CD4-positive, alpha-beta memory T cell (primary cell): ENCODE measurements around the gene LRSAM1. TPM values are rescaled to one million over a fixed set of nuclear protein-coding genes. Genes with fewer than 3 reads are reported as not detected.

Experiments
- CTCF ChIA-PET: fragments of 350-600 bp; sonication (Branson Sonifier 250); formaldehyde crosslinking; loops from one replicate; lab custom pipeline; 2021; ENCODE audit warnings: inconsistent platforms; ENCODE audit not compliant: partially characterized antibody; lab: Charles Lee
- POLR2A ChIA-PET: fragments of 350-600 bp; sonication (Branson Sonifier 250); formaldehyde crosslinking; loops from one replicate; lab custom pipeline; 2021; ENCODE audit not compliant: partially characterized antibody; lab: Charles Lee
- DNase-seq, 5 donors: peaks; one replicate each; pipeline versions ENCODE4 v3.0.0 to v3.0.0-alpha.2; 2020 to 2022; ENCODE audit warnings: mixed read lengths in 1 of 5
- H3K27ac ChIP-seq: one replicate; pipeline ENCODE4 v1.7.0; 2013; ENCODE audit warnings: low read depth, low read length
- H3K27me3 ChIP-seq: 2 replicates; pipeline ENCODE4 v1.7.0; 2013; ENCODE audit warnings: mild to moderate bottlenecking, low read length, moderate library complexity; ENCODE audit not compliant: insufficient read depth
- H3K36me3 ChIP-seq: 2 replicates; pipeline ENCODE4 v1.7.0; 2013; ENCODE audit warnings: mild to moderate bottlenecking, low read length, moderate library complexity; ENCODE audit not compliant: insufficient read depth
- H3K4me1 ChIP-seq: 2 replicates; pipeline ENCODE4 v1.7.0; 2013; ENCODE audit warnings: mild to moderate bottlenecking, low read length, moderate library complexity; ENCODE audit not compliant: insufficient read depth
- H3K4me3 ChIP-seq, 2 donors: one replicate each; pipeline ENCODE4 v1.7.0; 2013; ENCODE audit warnings: low read length in 2 of 2, mild to moderate bottlenecking in 1 of 2
- H3K9me3 ChIP-seq, 2 donors: one replicate each; pipeline ENCODE4 v1.7.0; 2013; ENCODE audit warnings: low read length in 2 of 2, control low read depth in 1 of 2; ENCODE audit not compliant: control insufficient read depth in 1 of 2
- H3K27ac Mint-ChIP-seq, 7 donors: one replicate each; pipeline ENCODE4 v1.8.0; 2020 to 2021; ENCODE audit warnings: mixed read lengths in 7 of 7, mild to moderate bottlenecking in 6 of 7, inconsistent platforms in 3 of 7, moderate library complexity in 3 of 7
- H3K27me3 Mint-ChIP-seq, 2 donors: one replicate each; pipeline ENCODE4 v1.8.0; 2020 to 2021; ENCODE audit warnings: mixed read lengths in 2 of 2
- H3K36me3 Mint-ChIP-seq, 2 donors: one replicate each; pipeline ENCODE4 v1.8.0; 2020 to 2021; ENCODE audit warnings: mixed read lengths in 2 of 2, inconsistent platforms in 1 of 2, mild to moderate bottlenecking in 1 of 2
- H3K4me1 Mint-ChIP-seq, 4 donors: one replicate each; pipeline ENCODE4 v1.8.0; 2020 to 2021; ENCODE audit warnings: mixed read lengths in 4 of 4, mild to moderate bottlenecking in 1 of 4
- H3K4me3 Mint-ChIP-seq, 8 donors: one replicate each; pipeline ENCODE4 v1.8.0; 2020 to 2021; ENCODE audit warnings: mixed read lengths in 8 of 8, mild to moderate bottlenecking in 7 of 8, moderate library complexity in 6 of 8, inconsistent platforms in 3 of 8
- H3K9me3 Mint-ChIP-seq, 8 donors: one replicate each; pipeline ENCODE4 v1.8.0; 2020 to 2021; ENCODE audit warnings: mixed read lengths in 8 of 8, mild to moderate bottlenecking in 5 of 8, inconsistent platforms in 3 of 8, moderate library complexity in 1 of 8
- intact Hi-C: fragments of 100-400 bp; cut with micrococcal nuclease; formaldehyde crosslinking; loops from one replicate; pipeline ENCODE4 v1.15.1; 2023
- polyA plus RNA-seq, 2 donors: library from polyadenylated mRNA; unstranded; fragments of 300-500 nt; fragmentation: Illumina TruSeq; gene quantifications; one replicate each; pipeline ENCODE4 v1.2.3, GENCODE V29; 2021
- total RNA-seq, 2 experiments: library from RNA; stranded (reverse); gene quantifications; one replicate each; pipeline ENCODE4 v1.2.3, GENCODE V29; 2021

The LRSAM1 gene
- total and polyA plus RNA-seq, 4 experiments from 2014 or later = 4.3 to 31.3 (median 19.9) TPM

GRCh38 chr9:127516835-127517607 lies 65.7 kb downstream of the LRSAM1 start:
- Histone ChIP-seq H3K27ac (no peak overlapping the region), H3K36me3 (no peaks in the 10 kb centered on the region), H3K4me3 (no peak overlapping the region), H3K4me1 (no peaks in the 10 kb centered on the region), H3K9me3 (no peaks in the 10 kb centered on the region), H3K27me3 (no peaks in the 10 kb centered on the region)
- DNase-seq = no peak
- intact Hi-C loops = no loop called here
- CTCF ChIA-PET = interaction anchor here (1.8 kb wide), 1 partner anchor 9 kb away, joined by 7 read pairs; no protein-coding TSS in a partner anchor
- Mint-ChIP-seq H3K4me1 (peaks cover 0 to 8% (median under 1%) of the 10 kb centered on the region in 4 donors), H3K4me3 (no peak overlapping the region), H3K36me3 (peaks cover 21 to 29% of the 10 kb centered on the region in 2 donors), H3K27ac (no peak overlapping the region), H3K27me3 (no peaks in the 10 kb centered on the region), H3K9me3 (peaks cover 0 to 3% (median 0%) of the 10 kb centered on the region in 8 donors)
- POLR2A ChIA-PET = interaction anchor here (0.8 kb wide), 1 partner anchor 67 kb away, joined by 3 read pairs; no protein-coding TSS in a partner anchor

GRCh38 chr9:127517620-127518019 lies 66.3 kb downstream of the LRSAM1 start:
- Mint-ChIP-seq H3K9me3 (peaks cover 0 to 3% (median 0%) of the 10 kb centered on the region in 8 donors), H3K27ac (no peak overlapping the region), H3K27me3 (no peaks in the 10 kb centered on the region), H3K36me3 (peaks cover 25 to 29% of the 10 kb centered on the region in 2 donors), H3K4me3 (no peak overlapping the region), H3K4me1 (peaks cover 0 to 8% (median under 1%) of the 10 kb centered on the region in 4 donors)
- intact Hi-C loops = no loop called here
- Histone ChIP-seq H3K4me3 (no peak overlapping the region), H3K9me3 (no peaks in the 10 kb centered on the region), H3K27me3 (no peaks in the 10 kb centered on the region), H3K36me3 (no peaks in the 10 kb centered on the region), H3K4me1 (no peaks in the 10 kb centered on the region), H3K27ac (no peak overlapping the region)
- POLR2A ChIA-PET = no interaction called here
- CTCF ChIA-PET = no interaction called here
- no peak for DNase-seq

GRCh38 chr9:127518091-127518856 lies 67.0 kb downstream of the LRSAM1 start:
- peaks cover 25 to 26% of the 10 kb centered on the region in 2 donors for H3K36me3 Mint-ChIP-seq
- Histone ChIP-seq H3K9me3 (peaks cover 0 to 1% of the 10 kb centered on the region in 2 donors), H3K4me3 (no peak overlapping the region), H3K27me3 (no peaks in the 10 kb centered on the region), H3K27ac (no peak overlapping the region), H3K4me1 (no peaks in the 10 kb centered on the region), H3K36me3 (no peaks in the 10 kb centered on the region)
- peaks cover 0 to 8% (median under 1%) of the 10 kb centered on the region in 4 donors for H3K4me1 Mint-ChIP-seq
- no peaks in the 10 kb centered on the region for H3K27me3 Mint-ChIP-seq
- peaks cover 0 to 5% (median 0%) of the 10 kb centered on the region in 8 donors for H3K9me3 Mint-ChIP-seq
- intact Hi-C loops = no loop called here
- no peak for DNase-seq
- no peak overlapping the region for H3K4me3 Mint-ChIP-seq
- H3K27ac Mint-ChIP-seq = peak overlapping the region in 1 of 7 donors; percentile 67
- ChIA-PET CTCF (no interaction called here), POLR2A (no interaction called here)

GRCh38 chr9:127519301-127520166 lies 68.2 kb downstream of the LRSAM1 start:
- intact Hi-C loops = no loop called here
- H3K9me3 Mint-ChIP-seq = peaks cover 0 to 10% (median 1%) of the 10 kb centered on the region in 8 donors
- H3K4me3 Mint-ChIP-seq = no peak overlapping the region
- peak in 1 of 5 donors; percentile 54 for DNase-seq
- no peaks in the 10 kb centered on the region for H3K27me3 ChIP-seq
- H3K4me3 ChIP-seq = no peak overlapping the region
- ChIA-PET CTCF (no interaction called here), POLR2A (no interaction called here)
- no peaks in the 10 kb centered on the region for H3K36me3 ChIP-seq
- H3K27me3 Mint-ChIP-seq = no peaks in the 10 kb centered on the region
- peaks cover 0 to 6% of the 10 kb centered on the region in 2 donors for H3K9me3 ChIP-seq
- no peaks in the 10 kb centered on the region for H3K4me1 ChIP-seq
- H3K27ac ChIP-seq = no peak overlapping the region
- H3K36me3 Mint-ChIP-seq = peaks cover 28 to 29% of the 10 kb centered on the region in 2 donors
- H3K4me1 Mint-ChIP-seq = peaks cover 0 to 8% (median under 1%) of the 10 kb centered on the region in 4 donors
- H3K27ac Mint-ChIP-seq = peak overlapping the region in 1 of 7 donors; percentile 36

GRCh38 chr9:127520941-127521918 lies 69.9 kb downstream of the LRSAM1 start:
- Histone ChIP-seq H3K9me3 (peaks cover 4 to 10% of the 10 kb centered on the region in 2 donors), H3K36me3 (no peaks in the 10 kb centered on the region), H3K27ac (no peak overlapping the region), H3K4me3 (no peak overlapping the region), H3K4me1 (no peaks in the 10 kb centered on the region), H3K27me3 (no peaks in the 10 kb centered on the region)
- CTCF ChIA-PET = interaction anchor here (1.9 kb wide), 1 partner anchor 16 kb away, joined by 5 read pairs; no protein-coding TSS in a partner anchor
- no peak for DNase-seq
- Mint-ChIP-seq H3K36me3 (peaks cover 36 to 38% of the 10 kb centered on the region in 2 donors), H3K27ac (peak overlapping the region in 2 of 7 donors; percentile 52 to 68), H3K9me3 (peaks cover 0 to 24% (median 5%) of the 10 kb centered on the region in 8 donors), H3K4me3 (no peak overlapping the region), H3K27me3 (no peaks in the 10 kb centered on the region), H3K4me1 (peaks cover 0 to 8% (median under 1%) of the 10 kb centered on the region in 4 donors)
- intact Hi-C loops = no loop called here
- POLR2A ChIA-PET = no interaction called here

GRCh38 chr9:127521919-127522304 lies 70.6 kb downstream of the LRSAM1 start:
- H3K36me3 ChIP-seq = no peaks in the 10 kb centered on the region
- ChIA-PET CTCF (interaction anchor here (1.2 to 1.9 kb wide), 2 partner anchors 17 to 65 kb away, joined by 3 to 5 read pairs; no protein-coding TSS in a partner anchor), POLR2A (no interaction called here)
- H3K27ac Mint-ChIP-seq = peak overlapping the region in 2 of 7 donors; percentile 52 to 68
- peaks cover 0 to 8% (median under 1%) of the 10 kb centered on the region in 4 donors for H3K4me1 Mint-ChIP-seq
- H3K36me3 Mint-ChIP-seq = peaks cover 37 to 38% of the 10 kb centered on the region in 2 donors
- no peak overlapping the region for H3K27ac ChIP-seq
- intact Hi-C loops = no loop called here
- H3K9me3 ChIP-seq = peaks cover 4 to 10% of the 10 kb centered on the region in 2 donors
- DNase-seq = no peak
- H3K4me1 ChIP-seq = no peaks in the 10 kb centered on the region
- no peaks in the 10 kb centered on the region for H3K27me3 ChIP-seq
- H3K27me3 Mint-ChIP-seq = no peaks in the 10 kb centered on the region
- H3K4me3 ChIP-seq = no peak overlapping the region
- no peak overlapping the region for H3K4me3 Mint-ChIP-seq
- H3K9me3 Mint-ChIP-seq = peaks cover 0 to 24% (median 7%) of the 10 kb centered on the region in 8 donors
